ENCODE results near the gene RPL29.

RPL29 gene

GRCh38 chr3:52025453-52025852 is 29.8 kb upstream of the RPL29 start:
- DNase-seq (ENCODE audit: low spot score), result no peak

GRCh38 chr3:52024765-52025452 is 29.2 kb upstream of the RPL29 start:
- DNase-seq (ENCODE audit: low spot score), result no peak

GRCh38 chr3:52023860-52024764 is 28.4 kb upstream of the RPL29 start:
- DNase-seq (ENCODE audit: low spot score), result peak; percentile 51

- DNase-seq (ENCODE audit: low spot score), result no peak
Observed at GRCh38 chr3:52023101-52023770, 27.5 kb upstream of the RPL29 start.

GRCh38 chr3:52022323-52023100 is 26.8 kb upstream of the RPL29 start:
- DNase-seq (ENCODE audit: low spot score), result no peak

GRCh38 chr3:52021489-52022268 is 26.0 kb upstream of the RPL29 start:
- no peak for DNase-seq (ENCODE audit: low spot score)

- DNase-seq (ENCODE audit: low spot score), result no peak
Observed at GRCh38 chr3:52020796-52021195, 25.1 kb upstream of the RPL29 start.

GRCh38 chr3:52019352-52020080 is 23.8 kb upstream of the RPL29 start:
- no peak for DNase-seq (ENCODE audit: low spot score)

- no peak for DNase-seq (ENCODE audit: low spot score)
Observed at GRCh38 chr3:52018319-52019000, 22.8 kb upstream of the RPL29 start.

GRCh38 chr3:52017586-52017985 is 21.9 kb upstream of the RPL29 start:
- DNase-seq (ENCODE audit: low spot score), result no peak

- no peak for DNase-seq (ENCODE audit: low spot score)
Observed at GRCh38 chr3:52015438-52016228, 19.9 kb upstream of the RPL29 start.

- DNase-seq (ENCODE audit: low spot score), result no peak
Observed at GRCh38 chr3:52014613-52015012, 18.9 kb upstream of the RPL29 start.

- DNase-seq (ENCODE audit: low spot score), result no peak
Observed at GRCh38 chr3:52013802-52014598, 18.3 kb upstream of the RPL29 start.

- DNase-seq (ENCODE audit: low spot score), result no peak
Observed at GRCh38 chr3:52012699-52013098, 17.0 kb upstream of the RPL29 start.

- DNase-seq (ENCODE audit: low spot score), result no peak
Observed at GRCh38 chr3:52010431-52010830, 14.7 kb upstream of the RPL29 start.

- DNase-seq (ENCODE audit: low spot score), result no peak
Observed at GRCh38 chr3:52007291-52007690, 11.6 kb upstream of the RPL29 start.

GRCh38 chr3:52006820-52007133 is 11.1 kb upstream of the RPL29 start:
- no peak for DNase-seq (ENCODE audit: low spot score)

- no peak for DNase-seq (ENCODE audit: low spot score)
Observed at GRCh38 chr3:52006017-52006819, 10.5 kb upstream of the RPL29 start.
